ENCODE measurements around the gene ANO10. TPM values are rescaled to one million over a fixed set of nuclear protein-coding genes. Genes with fewer than 3 reads are reported as not detected.

Gene ANO10
- total RNA-seq, 2 experiments from 2014 or later, result 8.4 to 8.5 TPM

- no peaks in the 10 kb centered on the region for H3K27me3 Mint-ChIP-seq
- no peak overlapping the region for H3K27ac Mint-ChIP-seq
- no peak for DNase-seq
- H3K36me3 Mint-ChIP-seq, result no peaks in the 10 kb centered on the region
- no peaks in the 10 kb centered on the region for H3K9me3 Mint-ChIP-seq
- no peak overlapping the region for H3K4me3 Mint-ChIP-seq
- ChIA-PET CTCF (no interaction called here), POLR2A (no interaction called here)
- peaks cover 17% of the 10 kb centered on the region for H3K4me1 Mint-ChIP-seq (ENCODE audit: low read depth)
- intact Hi-C loops (cut with micrococcal nuclease), result no loop called here
These were observed 210.4 kb downstream of the ANO10 start for GRCh38 chr3:43411429-43411828.

- no peak for DNase-seq
- CTCF ChIA-PET, result no interaction called here
- Mint-ChIP-seq H3K36me3 (no peaks in the 10 kb centered on the region), H3K27ac (no peak overlapping the region), H3K9me3 (no peaks in the 10 kb centered on the region), H3K27me3 (no peaks in the 10 kb centered on the region), H3K4me3 (no peak overlapping the region), H3K4me1 (ENCODE audit: low read depth) (peaks cover 17% of the 10 kb centered on the region)
- POLR2A ChIA-PET, result no interaction called here
- intact Hi-C loops (cut with micrococcal nuclease), result no loop called here
These were observed 211.2 kb downstream of the ANO10 start for GRCh38 chr3:43410592-43410991.

DNA sequence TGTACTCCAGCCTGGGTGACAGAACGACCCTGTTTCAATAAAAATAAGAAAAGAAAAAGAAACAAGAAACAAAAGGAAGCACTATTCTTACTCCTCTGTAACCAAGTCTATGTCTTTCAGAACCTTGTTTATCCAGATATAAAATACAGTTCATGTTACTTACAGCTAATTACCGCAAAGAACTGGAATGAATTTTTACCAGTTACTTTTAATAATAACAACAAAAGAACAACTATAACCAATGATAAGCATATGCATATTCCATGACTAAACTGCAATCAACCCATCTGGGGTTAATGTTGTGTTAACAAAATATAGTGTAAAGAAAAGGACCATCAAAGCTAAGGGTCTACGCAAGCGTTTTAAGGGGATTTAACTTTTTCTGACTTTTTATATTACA, 212.3 kb downstream of the ANO10 start:
- ChIA-PET CTCF (no interaction called here), POLR2A (no interaction called here)
- Mint-ChIP-seq H3K4me1 (ENCODE audit: low read depth) (peaks cover 17% of the 10 kb centered on the region), H3K9me3 (no peaks in the 10 kb centered on the region), H3K36me3 (no peaks in the 10 kb centered on the region), H3K4me3 (no peak overlapping the region), H3K27ac (no peak overlapping the region), H3K27me3 (no peaks in the 10 kb centered on the region)
- intact Hi-C loops (cut with micrococcal nuclease), result no loop called here
- no peak for DNase-seq

- intact Hi-C loops (cut with micrococcal nuclease), result no loop called here
- Mint-ChIP-seq H3K27me3 (no peaks in the 10 kb centered on the region), H3K4me3 (no peak overlapping the region), H3K27ac (no peak overlapping the region), H3K4me1 (ENCODE audit: low read depth) (no peaks in the 10 kb centered on the region), H3K9me3 (no peaks in the 10 kb centered on the region), H3K36me3 (no peaks in the 10 kb centered on the region)
- ChIA-PET POLR2A (no interaction called here), CTCF (no interaction called here)
- no peak for DNase-seq
These were observed 215.2 kb downstream of the ANO10 start for GRCh38 chr3:43406643-43407023.

DNA sequence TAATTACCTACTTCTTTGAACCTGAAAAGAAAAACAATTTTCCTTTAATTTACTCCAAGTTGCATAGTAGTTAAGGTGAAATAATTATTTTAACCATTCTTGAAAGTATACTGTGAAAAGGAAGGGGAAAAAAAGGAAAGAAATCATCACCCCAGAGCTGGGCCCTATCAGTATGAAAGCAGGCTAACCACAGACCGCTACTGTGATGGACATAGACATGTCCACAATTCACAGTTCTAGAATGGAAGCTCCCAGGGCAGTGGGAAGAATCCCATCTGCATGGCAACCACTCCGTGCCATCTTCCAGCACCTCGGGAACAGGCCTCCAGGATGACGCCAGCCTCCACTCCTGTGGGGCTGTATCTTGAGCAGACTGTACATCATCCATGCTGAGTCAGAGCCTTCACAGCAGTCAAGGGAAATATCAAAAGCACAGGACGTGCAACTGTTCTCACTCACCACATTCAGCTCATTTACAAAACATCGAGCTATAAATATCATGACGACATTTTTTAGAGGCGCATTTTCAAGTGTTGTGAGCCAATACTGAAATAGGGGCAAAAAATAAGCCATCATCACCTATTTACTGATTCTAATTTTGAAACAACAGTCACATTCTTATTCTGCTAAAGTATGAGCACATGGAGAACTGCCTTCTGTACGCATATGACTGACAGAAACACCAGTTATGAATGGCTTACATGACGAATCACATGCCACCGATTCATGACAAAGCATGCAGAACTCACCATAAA, 215.7 kb downstream of the ANO10 start:
- no peaks in the 10 kb centered on the region for H3K9me3 Mint-ChIP-seq
- POLR2A ChIA-PET, result no interaction called here

DNA sequence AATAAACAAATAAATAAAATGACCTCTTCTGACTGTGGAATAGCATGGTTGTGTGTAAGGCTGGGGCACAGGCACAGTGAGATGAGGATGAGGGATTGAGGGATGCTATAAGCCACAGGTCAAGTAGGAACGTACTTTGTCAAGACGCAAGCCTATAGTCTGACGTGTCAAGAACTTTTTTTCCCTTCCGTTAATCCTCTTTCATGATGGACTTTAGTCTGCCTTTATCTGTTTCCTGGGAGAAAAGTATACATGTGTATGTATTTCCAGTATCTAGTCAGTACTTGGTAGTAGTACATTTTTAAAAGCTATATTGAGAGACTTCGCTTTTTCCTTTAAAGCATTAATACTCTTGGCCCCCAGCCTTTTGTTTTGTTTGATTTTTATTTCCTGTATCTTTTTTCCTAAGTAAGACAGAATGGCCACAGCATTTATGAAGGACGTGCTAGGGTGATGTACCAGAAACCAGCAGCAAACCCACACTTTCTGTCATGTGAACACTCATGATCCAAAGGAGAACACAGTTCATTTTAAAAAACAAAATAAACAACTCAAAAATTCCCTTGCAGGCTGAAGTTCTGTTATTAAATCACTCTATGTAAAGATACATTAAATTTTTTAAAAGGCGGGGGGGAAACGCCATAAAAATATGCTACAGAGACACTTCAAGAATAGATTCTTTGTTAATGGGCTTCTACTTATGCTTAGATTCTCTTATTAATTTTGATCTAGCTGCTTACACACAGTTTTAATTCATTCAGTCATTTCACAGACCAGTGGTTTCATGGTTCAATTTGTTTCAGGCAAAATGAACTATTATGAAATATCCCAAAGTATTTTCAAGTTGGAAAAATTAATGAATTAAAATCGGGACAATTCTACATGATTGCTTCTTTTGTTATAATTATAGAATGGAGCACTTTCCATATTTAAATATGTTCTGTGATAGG, 220.8 kb downstream of the ANO10 start:
- POLR2A ChIA-PET, result no interaction called here
- no peaks in the 10 kb centered on the region for H3K27me3 Mint-ChIP-seq

More for the DNA sequence above, 215.7 kb downstream of the ANO10 start:
- Mint-ChIP-seq H3K27ac (no peak overlapping the region), H3K27me3 (no peaks in the 10 kb centered on the region), H3K36me3 (no peaks in the 10 kb centered on the region), H3K4me1 (ENCODE audit: low read depth) (no peaks in the 10 kb centered on the region), H3K4me3 (no peak overlapping the region)
- DNase-seq, result no peak
- CTCF ChIA-PET, result no interaction called here
- intact Hi-C loops (cut with micrococcal nuclease), result no loop called here

DNA sequence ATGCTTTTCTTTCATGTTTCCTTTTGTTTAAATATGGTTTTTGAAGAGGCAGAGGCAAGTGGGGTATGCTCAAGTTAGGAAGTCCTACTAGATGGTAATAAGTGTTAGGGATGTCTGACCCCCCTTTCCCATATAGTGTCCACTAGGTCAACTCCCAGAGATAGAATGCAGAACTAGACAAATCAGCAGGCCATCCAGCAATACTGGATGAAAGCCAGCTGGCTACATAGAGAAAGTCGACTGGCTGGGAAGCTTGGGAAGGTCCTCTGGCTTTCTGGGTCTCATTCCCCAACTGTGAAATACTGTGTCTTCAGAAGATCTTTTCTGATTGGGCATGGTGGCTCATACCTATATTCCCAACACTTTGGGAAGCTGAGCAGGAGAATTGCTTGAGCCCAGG, 221.6 kb downstream of the ANO10 start:
- H3K27ac Mint-ChIP-seq, result no peak overlapping the region

More for the DNA sequence above, 220.8 kb downstream of the ANO10 start:
- intact Hi-C loops (cut with micrococcal nuclease), result no loop called here
- H3K27ac Mint-ChIP-seq, result no peak overlapping the region
- no peaks in the 10 kb centered on the region for H3K4me1 Mint-ChIP-seq (ENCODE audit: low read depth)
- no peak for DNase-seq
- no peaks in the 10 kb centered on the region for H3K36me3 Mint-ChIP-seq
- H3K4me3 Mint-ChIP-seq, result no peak overlapping the region
- CTCF ChIA-PET, result no interaction called here
- no peaks in the 10 kb centered on the region for H3K9me3 Mint-ChIP-seq

GRCh38 chr3:43399034-43399433, 222.8 kb downstream of the ANO10 start:
- Mint-ChIP-seq H3K27ac (no peak overlapping the region), H3K4me3 (no peak overlapping the region), H3K9me3 (no peaks in the 10 kb centered on the region), H3K36me3 (no peaks in the 10 kb centered on the region), H3K4me1 (ENCODE audit: low read depth) (peaks cover 5% of the 10 kb centered on the region), H3K27me3 (no peaks in the 10 kb centered on the region)
- ChIA-PET POLR2A (no interaction called here), CTCF (no interaction called here)
- no peak for DNase-seq
- intact Hi-C loops (cut with micrococcal nuclease), result no loop called here

More for the DNA sequence above, 221.6 kb downstream of the ANO10 start:
- H3K36me3 Mint-ChIP-seq, result no peaks in the 10 kb centered on the region
- H3K4me1 Mint-ChIP-seq (ENCODE audit: low read depth), result no peaks in the 10 kb centered on the region
- no peak for DNase-seq
- no peak overlapping the region for H3K4me3 Mint-ChIP-seq
- CTCF ChIA-PET, result no interaction called here
- intact Hi-C loops (cut with micrococcal nuclease), result no loop called here
- POLR2A ChIA-PET, result no interaction called here
- no peaks in the 10 kb centered on the region for H3K27me3 Mint-ChIP-seq
- H3K9me3 Mint-ChIP-seq, result no peaks in the 10 kb centered on the region

GRCh38 chr3:43394041-43394554, 227.7 kb downstream of the ANO10 start:
- DNase-seq, result no peak
- intact Hi-C loops (cut with micrococcal nuclease), result no loop called here
- H3K9me3 Mint-ChIP-seq, result no peaks in the 10 kb centered on the region
- H3K4me3 Mint-ChIP-seq, result no peak overlapping the region
- H3K27ac Mint-ChIP-seq, result no peak overlapping the region
- H3K27me3 Mint-ChIP-seq, result no peaks in the 10 kb centered on the region
- peaks cover 4% of the 10 kb centered on the region for H3K36me3 Mint-ChIP-seq
- CTCF ChIA-PET, result no interaction called here
- POLR2A ChIA-PET, result no interaction called here
- H3K4me1 Mint-ChIP-seq (ENCODE audit: low read depth), result peaks cover 38% of the 10 kb centered on the region

DNA sequence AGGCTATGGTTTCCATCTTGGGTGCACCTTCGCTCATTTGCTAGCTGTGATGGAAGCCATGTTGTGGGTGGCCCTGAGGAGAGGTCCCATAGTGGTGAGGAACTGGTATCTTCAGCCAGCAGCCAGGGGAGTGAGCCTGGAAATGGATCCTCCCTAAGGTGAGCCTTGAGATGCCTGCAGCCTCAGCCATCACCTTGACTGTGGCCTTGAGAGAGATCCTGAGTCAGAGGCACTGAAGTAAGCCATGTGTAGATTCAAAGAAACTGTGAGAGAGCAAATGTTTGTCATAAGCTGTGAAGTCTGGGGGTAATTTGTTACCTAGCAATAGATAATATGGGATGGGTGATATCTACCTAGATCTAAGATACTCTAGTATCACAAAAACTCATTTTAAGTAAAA, 230.2 kb downstream of the ANO10 start:
- Mint-ChIP-seq H3K36me3 (peaks cover 4% of the 10 kb centered on the region), H3K4me1 (ENCODE audit: low read depth) (peaks cover 59% of the 10 kb centered on the region), H3K27ac (no peak overlapping the region), H3K4me3 (no peak overlapping the region), H3K9me3 (no peaks in the 10 kb centered on the region), H3K27me3 (no peaks in the 10 kb centered on the region)
- CTCF ChIA-PET, result interaction anchor here (0.6 kb wide), 1 partner anchor 124 kb away, joined by 3 read pairs; no protein-coding TSS in a partner anchor
- intact Hi-C loops (cut with micrococcal nuclease), result no loop called here
- POLR2A ChIA-PET, result no interaction called here
- peak; percentile 41 for DNase-seq

- POLR2A ChIA-PET, result no interaction called here
- intact Hi-C loops (cut with micrococcal nuclease), result loop anchor here (1.0 kb wide), 1 partner anchor 115 kb away; no protein-coding TSS in a partner anchor
- peaks cover 2% of the 10 kb centered on the region for H3K9me3 Mint-ChIP-seq
- CTCF ChIA-PET, result interaction anchor here (1.5 kb wide), 1 partner anchor 229 kb away, joined by 8 read pairs; no protein-coding TSS in a partner anchor
- H3K27me3 Mint-ChIP-seq, result no peaks in the 10 kb centered on the region
- H3K27ac Mint-ChIP-seq, result peak overlapping the region; percentile 86
- no peak for DNase-seq
- H3K4me1 Mint-ChIP-seq (ENCODE audit: low read depth), result peaks cover 69% of the 10 kb centered on the region
- peaks cover 4% of the 10 kb centered on the region for H3K36me3 Mint-ChIP-seq
- no peak overlapping the region for H3K4me3 Mint-ChIP-seq
These were observed 231.6 kb downstream of the ANO10 start for GRCh38 chr3:43390255-43390588.
